HG02852 (cell line): ENCODE results near the gene AWAT1.
"Not testable (repeated sequence)": the region's sequence is repeated elsewhere in the genome, so short reads cannot be mapped to it uniquely, and the experiment has no call there.

Source experiments
- ATAC-seq: cut with Tn5 transposase; IDR thresholded peaks from one replicate; pipeline ENCODE4 v1.9.1; 2021; ENCODE audit warnings: mild to moderate bottlenecking, moderate library complexity; ENCODE audit not compliant: unreplicated experiment

The AWAT1 gene

GRCh38 chrX:70234355-70234754 is at the start of gene AWAT1:
AWAT1 (plus strand) TSS chrX:70234655; CDS start chrX:70234696, 41 bp downstream.
- no peak for ATAC-seq

GRCh38 chrX:70190225-70190624 is 44.2 kb upstream of the AWAT1 start:
- no peak for ATAC-seq

DNA sequence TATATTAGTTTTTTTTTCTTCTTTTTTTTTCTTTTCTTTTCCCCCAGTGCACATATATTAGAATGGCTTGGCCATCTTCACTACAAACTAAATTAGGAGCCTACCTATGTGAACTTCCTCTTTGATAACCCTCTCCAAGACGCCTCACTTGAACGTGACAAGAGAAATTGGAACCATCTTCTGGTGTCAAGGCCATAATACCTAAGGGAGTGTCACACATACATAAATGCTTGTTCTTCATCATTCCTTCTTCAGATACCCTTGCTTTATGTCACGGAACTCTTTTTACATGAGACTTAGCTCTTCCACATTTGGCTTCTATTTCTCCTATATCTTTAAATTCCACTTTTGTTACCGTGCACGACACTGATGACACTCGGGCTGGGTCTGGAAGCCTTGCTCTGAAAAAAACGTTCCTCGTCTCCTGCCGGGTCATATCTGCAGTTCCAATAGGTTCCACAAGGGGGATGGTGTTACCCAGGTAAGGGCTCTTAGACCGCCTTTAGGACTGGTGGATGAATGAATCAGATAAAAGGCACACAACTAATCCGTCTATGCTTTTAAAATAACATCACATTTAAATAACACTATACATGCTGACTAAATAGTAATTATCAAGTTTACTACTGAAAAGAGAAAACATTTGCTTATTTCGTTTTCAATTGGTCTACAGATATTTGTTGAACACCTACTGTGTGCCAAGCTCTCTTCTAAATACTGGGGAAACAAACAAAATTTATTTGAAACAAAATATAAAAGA is 37.3 kb upstream of the AWAT1 start:
- peak; percentile 85 for ATAC-seq

- no peak for ATAC-seq
These were observed 32.7 kb upstream of the AWAT1 start for GRCh38 chrX:70201732-70202131.

DNA sequence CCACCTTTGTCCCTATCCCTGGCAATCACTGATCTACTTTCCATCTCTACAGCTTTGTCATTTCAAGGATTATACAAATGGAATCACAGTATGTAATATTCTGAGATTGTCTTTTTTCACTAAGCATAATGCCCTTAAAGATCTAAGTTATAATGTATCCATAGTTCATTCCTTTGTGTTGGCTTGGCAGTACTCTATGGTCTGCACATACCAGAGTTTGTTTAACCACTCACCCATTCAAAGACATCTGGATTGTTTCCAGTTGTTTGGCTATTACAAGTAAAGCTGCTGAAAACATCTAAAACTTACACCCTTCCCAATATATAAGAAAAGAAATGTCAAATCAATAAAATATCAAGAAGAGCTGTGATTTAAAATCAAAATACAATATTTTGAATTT is 26.0 kb upstream of the AWAT1 start:
- no peak for ATAC-seq

DNA sequence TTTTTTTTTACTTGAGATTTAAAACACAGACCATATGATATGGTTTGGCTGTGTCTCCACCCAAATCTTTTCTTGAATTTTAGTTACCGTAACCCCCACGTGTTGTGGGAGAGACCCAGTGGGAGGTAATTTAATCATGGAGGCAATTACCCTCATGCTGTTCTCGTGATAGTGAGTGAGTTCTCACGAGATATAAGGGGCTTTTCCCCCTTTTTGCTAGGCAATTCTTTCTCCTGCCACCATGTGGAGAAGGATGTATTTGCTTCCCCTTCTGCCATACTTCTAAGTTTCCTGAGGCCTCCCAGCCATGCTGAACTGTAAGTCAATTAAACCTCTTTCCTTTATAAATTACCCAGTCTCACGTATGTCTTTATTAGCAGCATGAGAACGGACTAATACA is 24.9 kb upstream of the AWAT1 start:
- ATAC-seq: not testable (repeated sequence)

GRCh38 chrX:70219938-70220764 is 14.3 kb upstream of the AWAT1 start:
- ATAC-seq: no peak

DNA sequence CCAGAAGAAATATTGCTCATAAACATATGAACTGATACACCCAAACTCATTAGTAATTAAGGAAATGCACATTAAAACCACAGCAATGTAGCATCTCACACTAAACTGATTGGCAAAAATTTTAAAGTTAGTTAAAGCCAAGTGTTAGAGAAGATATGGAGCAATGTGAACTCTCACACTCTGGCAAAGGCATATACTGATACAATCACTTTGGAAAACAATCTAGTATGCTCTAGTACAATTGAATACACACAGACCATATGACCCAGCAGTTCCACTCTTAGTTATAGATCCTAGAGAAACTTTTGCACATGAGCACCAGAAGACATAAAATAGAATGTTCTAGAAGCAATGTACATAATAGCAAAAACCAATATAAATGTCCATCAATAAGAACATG is 8.4 kb upstream of the AWAT1 start:
- ATAC-seq: no peak

DNA sequence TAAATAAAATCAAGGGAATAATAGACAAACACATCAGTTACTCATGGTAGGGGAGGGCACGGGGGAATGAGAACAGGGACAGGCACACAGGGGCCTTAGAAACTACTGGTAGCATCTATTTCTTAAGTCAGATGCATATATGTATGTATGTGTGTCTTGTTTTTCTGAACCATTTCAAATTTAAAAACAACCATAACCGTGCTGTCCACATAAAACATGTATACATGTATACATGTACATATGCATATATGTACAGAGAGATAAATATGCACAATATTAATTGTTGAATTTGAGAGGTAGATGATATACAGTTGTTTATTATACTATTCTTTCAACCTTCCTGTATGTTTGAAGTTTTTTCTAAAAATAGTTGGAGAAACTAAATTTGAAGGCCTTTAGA is 7.8 kb upstream of the AWAT1 start:
- ATAC-seq: no peak

DNA sequence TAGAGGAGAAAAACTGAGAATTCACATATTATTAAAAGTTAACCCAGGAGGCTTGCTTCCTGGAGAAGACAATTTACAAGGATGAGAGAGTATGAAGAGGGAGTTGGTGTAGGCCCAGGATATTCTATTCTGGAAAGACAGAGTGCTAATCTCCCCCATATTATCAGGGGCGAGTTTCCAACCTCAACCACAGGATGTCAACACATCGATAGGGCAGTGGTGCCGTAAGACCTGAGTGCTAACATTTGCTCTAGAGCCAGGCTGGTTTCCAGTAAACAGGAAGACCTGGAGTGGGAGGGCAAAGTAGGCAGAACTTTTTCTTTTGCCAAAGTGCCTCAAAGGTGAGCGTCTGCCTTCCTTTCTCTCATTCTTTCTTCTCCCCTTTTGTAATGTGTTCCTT is 2.8 kb upstream of the AWAT1 start:
- ATAC-seq: no peak

- no peak for ATAC-seq
These were observed 6.3 kb downstream of the AWAT1 start for GRCh38 chrX:70240751-70241150.

DNA sequence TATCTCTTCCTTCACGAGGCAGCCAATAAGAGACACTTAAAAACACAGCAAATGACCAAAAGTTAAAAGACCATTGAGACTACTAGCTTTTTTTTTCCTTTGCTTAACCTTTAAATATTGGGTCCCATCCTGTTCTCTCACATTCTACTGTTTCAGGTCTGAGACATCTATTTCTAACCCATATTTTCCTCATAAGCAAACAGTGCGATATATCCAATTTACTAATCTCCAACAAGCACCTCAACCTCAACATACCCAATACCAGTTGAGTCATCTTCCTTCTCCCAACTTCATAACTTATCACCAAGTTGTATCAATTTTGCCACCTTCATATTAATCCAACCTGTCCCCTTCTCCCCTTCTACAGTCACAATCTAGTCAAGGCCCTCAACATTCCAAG is 7.0 kb downstream of the AWAT1 start:
- ATAC-seq: no peak

DNA sequence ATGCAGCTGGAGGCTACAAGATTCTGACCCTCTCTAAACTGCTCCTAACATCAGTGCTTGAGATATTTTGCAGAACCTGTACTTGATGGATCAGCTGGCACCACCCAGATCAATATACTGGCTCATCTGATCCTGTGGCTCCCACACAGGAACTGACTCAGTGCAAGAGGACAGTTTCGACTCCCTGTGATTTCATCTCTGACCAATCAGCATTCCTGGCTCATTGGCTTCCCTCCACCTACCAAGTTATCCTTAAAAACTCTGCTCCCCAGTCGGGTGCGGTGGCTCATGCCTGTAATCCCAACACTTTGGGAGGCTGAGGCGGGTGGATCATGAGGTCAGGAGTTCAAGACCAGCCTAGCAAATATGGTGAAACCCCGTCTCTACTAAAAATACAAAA is 9.1 kb downstream of the AWAT1 start:
- not testable (repeated sequence) for ATAC-seq

DNA sequence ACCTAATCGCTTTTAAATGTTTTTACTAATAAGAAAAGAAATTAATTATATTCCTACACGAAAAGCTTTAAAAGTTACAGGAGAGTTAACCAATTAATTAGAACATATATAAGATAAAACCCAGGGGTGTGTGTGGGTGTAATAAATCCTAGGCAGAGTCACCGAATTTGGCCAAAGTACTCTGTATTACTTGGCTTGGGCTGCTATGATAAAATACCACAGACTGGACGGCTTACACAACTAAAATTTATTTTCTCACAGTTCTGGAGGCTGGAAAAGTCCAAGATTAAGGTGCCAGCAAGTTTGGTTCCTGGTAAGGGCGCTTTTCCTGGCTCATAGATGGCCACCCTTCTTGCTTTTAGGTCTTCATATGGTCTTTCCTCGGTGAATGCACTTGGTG is 10.4 kb downstream of the AWAT1 start:
- no peak for ATAC-seq

DNA sequence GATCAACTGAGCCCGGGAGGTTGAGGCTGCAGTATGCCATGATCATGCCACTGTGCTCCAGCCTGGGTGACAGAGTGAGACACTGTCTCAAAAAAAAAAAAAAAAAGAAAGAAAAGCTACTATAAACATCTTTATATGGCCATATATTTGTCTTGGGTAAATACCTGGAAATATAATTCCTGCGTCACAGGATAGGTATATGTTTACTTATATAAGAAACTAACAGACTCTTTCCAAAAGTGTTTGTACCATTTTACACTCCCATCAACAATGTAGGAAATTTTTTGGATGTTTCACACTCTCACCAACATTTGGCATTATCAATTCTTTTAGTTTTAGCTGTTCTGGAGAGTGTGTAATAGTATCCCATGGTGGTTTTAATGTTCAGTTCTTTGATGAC is 12.8 kb downstream of the AWAT1 start:
- no peak for ATAC-seq

GRCh38 chrX:70252491-70252890 is 18.0 kb downstream of the AWAT1 start:
- no peak for ATAC-seq

GRCh38 chrX:70253377-70254062 is 19.1 kb downstream of the AWAT1 start:
- ATAC-seq: no peak

DNA sequence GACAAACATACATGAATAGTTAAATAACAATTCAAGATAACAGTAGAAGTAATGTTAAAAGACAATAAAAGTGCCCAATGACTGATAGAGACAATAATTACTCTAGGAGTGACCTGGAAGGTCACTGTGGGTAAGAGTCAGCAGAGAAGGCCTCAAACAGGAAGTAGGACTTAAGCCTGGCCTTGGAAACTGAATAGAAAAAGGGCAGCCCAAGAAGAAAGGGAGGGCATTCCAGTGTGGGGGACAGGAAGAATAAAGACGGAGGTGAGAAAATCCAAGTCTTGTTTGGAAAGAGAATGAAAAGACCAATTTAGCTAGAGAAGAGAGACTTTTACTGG is 19.6 kb downstream of the AWAT1 start:
- no peak for ATAC-seq

DNA sequence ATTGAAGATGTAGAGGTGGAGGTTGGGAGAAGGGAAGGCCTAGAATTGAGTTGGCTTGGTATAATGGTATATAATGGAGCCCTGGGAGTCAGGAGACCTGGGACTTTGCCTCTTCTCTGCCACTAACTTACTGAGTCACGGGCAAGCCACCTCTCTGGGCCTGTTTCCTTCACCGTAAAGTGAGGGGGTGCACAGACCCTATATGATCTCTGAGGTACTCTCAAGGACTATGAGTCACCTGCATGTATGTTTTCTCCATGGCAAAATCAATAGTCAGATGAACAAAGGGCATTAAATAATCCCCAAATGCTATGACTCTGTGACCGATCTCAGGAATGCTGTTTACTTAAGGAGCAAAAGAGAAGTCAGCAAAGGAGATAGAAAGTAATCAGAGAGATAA is 20.5 kb downstream of the AWAT1 start:
- ATAC-seq: no peak

DNA sequence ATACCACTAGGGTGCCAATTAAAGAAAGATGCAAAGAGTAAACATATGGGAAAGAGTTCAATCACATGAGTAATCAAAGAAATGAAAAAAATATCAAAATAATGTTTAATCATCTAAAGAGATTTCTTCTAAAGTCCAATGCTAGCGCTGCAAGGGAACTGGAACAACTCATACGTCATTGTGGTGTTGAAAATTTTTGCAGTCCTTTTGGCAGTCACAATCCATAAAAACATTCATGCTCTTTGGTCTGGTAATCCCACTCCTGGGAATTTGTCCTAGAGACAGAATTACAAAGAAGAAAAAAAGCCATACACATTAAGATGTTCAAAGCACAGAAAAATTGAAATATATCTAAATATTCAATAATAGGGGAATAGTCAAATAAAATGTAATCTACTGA is 21.0 kb downstream of the AWAT1 start:
- no peak for ATAC-seq

DNA sequence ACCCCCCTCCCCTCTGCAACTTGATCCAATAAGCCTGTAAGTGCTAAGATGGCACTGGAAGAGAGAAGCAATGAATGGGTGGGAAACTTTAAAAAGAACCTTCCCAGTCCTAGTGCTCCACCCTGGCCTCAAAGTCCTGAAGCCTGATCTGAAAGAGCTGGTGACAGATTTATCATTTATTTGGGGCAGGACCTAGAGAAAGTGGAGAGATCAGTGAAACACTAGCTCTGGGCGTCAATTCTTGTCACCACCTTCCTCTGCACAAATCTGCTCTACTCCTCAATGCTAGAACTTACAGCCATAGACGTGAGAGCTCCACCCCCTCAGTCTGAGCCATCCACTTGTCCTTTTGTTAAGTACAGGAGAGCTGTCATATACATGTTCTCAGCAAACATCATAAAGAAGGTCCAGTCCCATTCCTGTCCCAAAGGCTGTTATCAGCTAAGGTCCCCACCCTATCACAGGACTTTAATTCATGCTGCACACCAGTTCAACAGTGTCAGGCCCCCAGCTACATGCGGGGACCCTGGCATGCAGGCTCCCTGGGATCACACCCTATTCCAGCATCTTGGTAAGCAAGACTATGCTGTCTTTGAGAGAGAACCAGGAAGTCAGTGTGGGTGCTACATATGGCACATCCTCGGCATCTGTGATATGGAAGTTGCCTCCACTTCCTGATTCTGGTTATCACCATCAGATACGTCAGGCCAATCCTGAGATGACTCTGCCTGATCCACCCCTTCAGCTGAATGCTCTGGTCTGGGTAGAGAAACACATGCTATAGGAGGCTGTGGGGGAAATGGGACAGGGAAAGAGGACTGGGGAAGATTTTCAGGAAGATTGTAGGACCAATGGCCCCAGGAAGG is 23.2 kb downstream of the AWAT1 start:
- no peak for ATAC-seq
